Measurements from ENCODE around the gene LRRC55.

DNA sequence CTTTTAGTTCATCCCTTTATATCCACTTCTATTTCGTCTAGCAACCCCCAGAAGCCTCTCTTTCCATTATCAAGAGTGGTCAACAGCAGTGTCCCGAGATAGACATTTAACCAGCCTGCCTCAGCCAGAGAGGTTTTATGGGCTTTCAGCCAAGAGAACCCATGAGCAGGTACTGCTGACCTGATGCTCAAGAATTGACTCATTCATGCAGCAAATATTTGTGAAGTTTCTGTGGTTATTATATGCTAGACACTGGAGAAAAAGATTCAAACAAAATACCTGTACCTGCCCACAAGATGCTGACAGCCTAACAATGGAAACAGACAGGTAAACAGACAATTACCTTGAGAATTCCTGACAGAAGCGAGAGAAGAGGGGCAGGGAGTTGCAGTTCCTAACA, 9.7 kb upstream of the LRRC55 start:
- TF ChIP-seq EP300 (IDR thresholded peaks at IDR 0.05), result no peak
- no peak for TF ChIP-seq KDM5A (IDR thresholded peaks at IDR 0.05)
- TF ChIP-seq, protein P1, sequence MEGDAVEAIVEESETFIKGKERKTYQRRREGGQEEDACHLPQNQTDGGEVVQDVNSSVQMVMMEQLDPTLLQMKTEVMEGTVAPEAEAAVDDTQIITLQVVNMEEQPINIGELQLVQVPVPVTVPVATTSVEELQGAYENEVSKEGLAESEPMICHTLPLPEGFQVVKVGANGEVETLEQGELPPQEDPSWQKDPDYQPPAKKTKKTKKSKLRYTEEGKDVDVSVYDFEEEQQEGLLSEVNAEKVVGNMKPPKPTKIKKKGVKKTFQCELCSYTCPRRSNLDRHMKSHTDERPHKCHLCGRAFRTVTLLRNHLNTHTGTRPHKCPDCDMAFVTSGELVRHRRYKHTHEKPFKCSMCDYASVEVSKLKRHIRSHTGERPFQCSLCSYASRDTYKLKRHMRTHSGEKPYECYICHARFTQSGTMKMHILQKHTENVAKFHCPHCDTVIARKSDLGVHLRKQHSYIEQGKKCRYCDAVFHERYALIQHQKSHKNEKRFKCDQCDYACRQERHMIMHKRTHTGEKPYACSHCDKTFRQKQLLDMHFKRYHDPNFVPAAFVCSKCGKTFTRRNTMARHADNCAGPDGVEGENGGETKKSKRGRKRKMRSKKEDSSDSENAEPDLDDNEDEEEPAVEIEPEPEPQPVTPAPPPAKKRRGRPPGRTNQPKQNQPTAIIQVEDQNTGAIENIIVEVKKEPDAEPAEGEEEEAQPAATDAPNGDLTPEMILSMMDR (IDR thresholded peaks at IDR 0.05), result no peak
- TF ChIP-seq TP53 (CRISPR knock-in tag; IDR thresholded peaks at IDR 0.05), result no peak
- TF ChIP-seq, protein P2, sequence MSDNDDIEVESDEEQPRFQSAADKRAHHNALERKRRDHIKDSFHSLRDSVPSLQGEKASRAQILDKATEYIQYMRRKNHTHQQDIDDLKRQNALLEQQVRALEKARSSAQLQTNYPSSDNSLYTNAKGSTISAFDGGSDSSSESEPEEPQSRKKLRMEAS (IDR thresholded peaks at IDR 0.05), result no peak
- TF ChIP-seq POLR2A (IDR thresholded peaks at IDR 0.05; ENCODE audit: low read length), result no peak
- TF ChIP-seq, protein P3, sequence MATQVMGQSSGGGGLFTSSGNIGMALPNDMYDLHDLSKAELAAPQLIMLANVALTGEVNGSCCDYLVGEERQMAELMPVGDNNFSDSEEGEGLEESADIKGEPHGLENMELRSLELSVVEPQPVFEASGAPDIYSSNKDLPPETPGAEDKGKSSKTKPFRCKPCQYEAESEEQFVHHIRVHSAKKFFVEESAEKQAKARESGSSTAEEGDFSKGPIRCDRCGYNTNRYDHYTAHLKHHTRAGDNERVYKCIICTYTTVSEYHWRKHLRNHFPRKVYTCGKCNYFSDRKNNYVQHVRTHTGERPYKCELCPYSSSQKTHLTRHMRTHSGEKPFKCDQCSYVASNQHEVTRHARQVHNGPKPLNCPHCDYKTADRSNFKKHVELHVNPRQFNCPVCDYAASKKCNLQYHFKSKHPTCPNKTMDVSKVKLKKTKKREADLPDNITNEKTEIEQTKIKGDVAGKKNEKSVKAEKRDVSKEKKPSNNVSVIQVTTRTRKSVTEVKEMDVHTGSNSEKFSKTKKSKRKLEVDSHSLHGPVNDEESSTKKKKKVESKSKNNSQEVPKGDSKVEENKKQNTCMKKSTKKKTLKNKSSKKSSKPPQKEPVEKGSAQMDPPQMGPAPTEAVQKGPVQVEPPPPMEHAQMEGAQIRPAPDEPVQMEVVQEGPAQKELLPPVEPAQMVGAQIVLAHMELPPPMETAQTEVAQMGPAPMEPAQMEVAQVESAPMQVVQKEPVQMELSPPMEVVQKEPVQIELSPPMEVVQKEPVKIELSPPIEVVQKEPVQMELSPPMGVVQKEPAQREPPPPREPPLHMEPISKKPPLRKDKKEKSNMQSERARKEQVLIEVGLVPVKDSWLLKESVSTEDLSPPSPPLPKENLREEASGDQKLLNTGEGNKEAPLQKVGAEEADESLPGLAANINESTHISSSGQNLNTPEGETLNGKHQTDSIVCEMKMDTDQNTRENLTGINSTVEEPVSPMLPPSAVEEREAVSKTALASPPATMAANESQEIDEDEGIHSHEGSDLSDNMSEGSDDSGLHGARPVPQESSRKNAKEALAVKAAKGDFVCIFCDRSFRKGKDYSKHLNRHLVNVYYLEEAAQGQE (IDR thresholded peaks at IDR 0.05), result no peak
